A549 (cell line): Measurements from ENCODE around the gene DACH1.

Experiments used
- CTCF ChIP-seq: fragments of >200 bp; sonication (Bioruptor Twin); formaldehyde crosslinking; IDR thresholded peaks from 3 replicates; pipeline ENCODE4 v1.5.1; 2016
- E2F6 ChIP-seq: IDR thresholded peaks from 2 replicates; pipeline ENCODE4 v1.6.1; 2012; ENCODE audit warnings: low read depth, borderline replicate concordance
- EP300 ChIP-seq, 2 experiments: fragments of >200 bp; sonication (Bioruptor Twin); formaldehyde crosslinking; IDR thresholded peaks; 2 replicates in 1 of 2; 3 replicates in 1 of 2; pipeline ENCODE4 v1.6.1; 2016 to 2017
- FOSB ChIP-seq: fragments of 250-450 bp; sonication (Bioruptor Pico); IDR thresholded peaks from 2 replicates; pipeline ENCODE4 v1.5.0; 2020; ENCODE audit warnings: mild to moderate bottlenecking, moderate library complexity
- KDM1A ChIP-seq: fragments of 200-600 bp; sonication (generic); IDR thresholded peaks from 2 replicates; pipeline ENCODE4 v1.6.1; 2016; ENCODE audit warnings: low read depth, mild to moderate bottlenecking
- MAX ChIP-seq: IDR thresholded peaks from 2 replicates; pipeline ENCODE4 v1.6.1; 2012
- POLR2A ChIP-seq: IDR thresholded peaks from 2 replicates; pipeline ENCODE4 v1.6.1; 2012; ENCODE audit warnings: mild to moderate bottlenecking, low read length
- RAD21 ChIP-seq, 2 experiments: fragments of >200 bp in 1 of 2; sonication (Bioruptor Twin) in 1 of 2; formaldehyde crosslinking in 1 of 2; IDR thresholded peaks in 1 of 2; conservative IDR thresholded peaks in 1 of 2; 2 replicates in 1 of 2; 3 replicates in 1 of 2; pipeline ENCODE4 v1.6.1; 2012 to 2018; ENCODE audit warnings: inconsistent platforms in 1 of 2
- RCOR1 ChIP-seq: fragments of 150-350 bp; IDR thresholded peaks from 2 replicates; pipeline ENCODE4 v1.6.1; 2014; ENCODE audit warnings: antibody characterized with exemption, low read length, low read depth
- RFX5 ChIP-seq: fragments of 450-650 bp; IDR thresholded peaks from 2 replicates; pipeline ENCODE4 v1.7.1; 2014; ENCODE audit warnings: antibody characterized with exemption, mild to moderate bottlenecking, moderate library complexity
- USF2 ChIP-seq: fragments of 450-650 bp; IDR thresholded peaks from 2 replicates; pipeline ENCODE4 v1.6.1; 2014; ENCODE audit warnings: antibody characterized with exemption

- TF ChIP-seq CTCF (no peak), EP300 (IDR thresholded peaks at IDR 0.05) (no peak), RCOR1 (no peak), RFX5 (no peak), FOSB (CRISPR knock-in tag) (no peak), RAD21 (conservative IDR thresholded peaks at IDR 0.05 in 1 of 2, IDR thresholded peaks at IDR 0.05 in 1 of 2) (no peak), KDM1A (no peak), USF2 (no peak), MAX (no peak), E2F6 (no peak), POLR2A (no peak)
Measured at GRCh38 chr13:71730267-71730666, 136.7 kb downstream of the DACH1 start.
